Measurements from ENCODE around the gene DCP2. TPM values are rescaled to one million over a fixed set of nuclear protein-coding genes. Genes with fewer than 3 reads are reported as not detected.
A peak's percentile ranks its signal among the peaks of the same experiment; 100 is the strongest.

Gene DCP2
- polyA plus RNA-seq, 6 donors from 2014 or later = 35.4 to 72.0 (median 60.3) TPM

DNA sequence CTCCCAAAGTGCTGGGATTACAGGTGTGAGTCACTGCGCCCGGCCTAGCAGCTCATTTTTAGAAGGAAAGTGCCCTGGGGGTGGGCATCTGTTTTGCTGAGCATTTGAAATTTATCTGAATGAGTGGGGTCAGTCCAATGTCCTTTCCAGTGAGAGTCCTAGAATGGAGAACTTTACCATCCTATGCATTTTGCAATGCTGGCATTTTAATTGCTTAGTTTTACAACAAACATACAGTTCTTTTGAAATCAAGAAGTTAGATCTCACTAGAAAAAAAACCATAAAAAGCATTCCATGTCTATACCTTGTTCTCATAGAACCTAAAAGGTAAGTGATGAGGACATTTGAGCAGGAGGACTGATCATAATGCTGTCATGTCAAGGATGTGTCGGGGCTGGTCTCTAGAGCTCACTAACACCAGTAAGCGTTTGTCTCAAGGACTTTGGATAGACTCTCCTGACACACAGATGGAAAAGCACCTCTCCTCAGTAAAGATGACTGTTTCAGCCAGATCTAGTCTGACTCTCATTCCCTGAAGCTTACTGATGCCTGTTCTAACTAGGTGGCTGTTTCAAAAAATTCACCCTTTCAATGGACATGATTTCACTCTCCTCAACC, 83.9 kb downstream of the DCP2 start:
- DNase-seq (no peak), ATAC-seq (ENCODE audit: low read depth in 2 of 2) (no peak)
- Mint-ChIP-seq H3K36me3 (no peaks in the 10 kb centered on the region), H3K9me3 (no peaks in the 10 kb centered on the region), H3K27me3 (peaks cover 0 to 8% (median 4%) of the 10 kb centered on the region in 3 donors), H3K27ac (peak overlapping the region in 1 of 6 donors; percentile 74), H3K4me3 (no peak overlapping the region), H3K4me1 (peaks cover 0 to 9% (median 7%) of the 10 kb centered on the region in 3 donors)

GRCh38 chr5:113061846-113062780, 85.5 kb downstream of the DCP2 start:
- no peaks in the 10 kb centered on the region for H3K9me3 Mint-ChIP-seq
- peaks cover 0 to 8% (median 4%) of the 10 kb centered on the region in 3 donors for H3K27me3 Mint-ChIP-seq
- no peak overlapping the region for H3K4me3 Mint-ChIP-seq
- DNase-seq (no peak), ATAC-seq (ENCODE audit: low read depth in 2 of 2) (no peak)
- H3K27ac Mint-ChIP-seq = peak overlapping the region in 1 of 6 donors; percentile 36
- H3K4me1 Mint-ChIP-seq = peaks cover 0 to 7% (median 7%) of the 10 kb centered on the region in 3 donors
- H3K36me3 Mint-ChIP-seq = no peaks in the 10 kb centered on the region

DNA sequence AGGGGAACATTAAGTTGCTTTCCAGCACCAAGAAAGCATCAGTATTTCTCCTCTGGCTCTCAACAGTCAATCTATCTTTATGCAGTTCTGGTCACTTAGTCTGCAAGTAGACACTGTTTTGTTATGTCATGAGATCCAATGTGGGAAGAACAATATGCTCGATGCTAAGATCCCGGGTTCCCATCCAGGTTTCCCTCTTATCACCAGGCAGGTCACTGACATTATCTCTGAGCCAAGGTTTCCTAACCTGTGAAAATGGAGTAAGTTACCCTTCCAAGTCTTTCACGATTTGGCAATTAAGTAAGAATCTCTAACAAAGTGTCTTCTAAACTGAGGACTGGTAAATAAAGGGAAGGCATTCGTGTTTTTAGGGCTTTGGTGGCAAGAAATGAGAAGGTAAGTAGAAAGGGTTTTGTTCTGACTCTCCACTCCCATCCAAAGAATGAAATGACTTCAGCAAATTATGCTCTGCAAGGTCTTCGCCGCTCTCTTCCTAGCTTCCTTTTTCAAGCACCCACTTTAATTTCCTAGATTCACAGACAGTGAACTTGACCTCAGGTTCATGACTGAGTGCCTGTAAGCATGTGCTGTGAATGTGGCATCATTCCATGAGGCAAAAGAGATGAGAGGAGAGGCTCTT, 86.4 kb downstream of the DCP2 start:
- H3K4me1 Mint-ChIP-seq = peaks cover 0 to 7% (median 7%) of the 10 kb centered on the region in 3 donors
- H3K4me3 Mint-ChIP-seq = no peak overlapping the region
- DNase-seq = no peak
- H3K36me3 Mint-ChIP-seq = no peaks in the 10 kb centered on the region
- no peaks in the 10 kb centered on the region for H3K9me3 Mint-ChIP-seq
- no peak for ATAC-seq (ENCODE audit: low read depth in 2 of 2)
- H3K27ac Mint-ChIP-seq = peak overlapping the region in 1 of 6 donors; percentile 16
- H3K27me3 Mint-ChIP-seq = peaks cover 0 to 8% (median 4%) of the 10 kb centered on the region in 3 donors

DNA sequence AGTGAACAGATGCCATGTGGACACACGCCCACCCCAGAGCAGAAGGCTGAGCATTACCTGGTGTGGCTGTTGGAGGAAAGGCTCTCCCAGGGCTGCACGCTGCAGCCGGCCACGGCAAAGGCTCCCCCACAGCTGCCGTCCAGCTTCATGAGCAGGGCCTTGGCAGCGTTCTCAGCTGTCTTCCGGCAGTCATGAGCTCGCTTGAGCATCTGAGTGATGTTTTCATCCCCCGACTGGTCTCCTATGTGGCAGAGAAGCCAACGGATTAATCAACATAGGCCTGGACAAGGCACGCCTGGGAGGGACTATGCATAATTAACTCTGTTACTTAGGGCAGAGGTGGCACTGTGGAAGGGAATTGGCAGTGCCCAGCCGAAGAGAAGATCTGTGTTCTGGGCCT, 87.3 kb downstream of the DCP2 start:
- ATAC-seq (ENCODE audit: low read depth in 2 of 2) (no peak), DNase-seq (no peak)
- H3K4me1 Mint-ChIP-seq = peaks cover 0 to 7% (median 7%) of the 10 kb centered on the region in 3 donors
- H3K36me3 Mint-ChIP-seq = no peaks in the 10 kb centered on the region
- no peak overlapping the region for H3K27ac Mint-ChIP-seq
- no peaks in the 10 kb centered on the region for H3K9me3 Mint-ChIP-seq
- H3K27me3 Mint-ChIP-seq = peaks cover 0 to 8% (median 4%) of the 10 kb centered on the region in 3 donors
- no peak overlapping the region for H3K4me3 Mint-ChIP-seq

DNA sequence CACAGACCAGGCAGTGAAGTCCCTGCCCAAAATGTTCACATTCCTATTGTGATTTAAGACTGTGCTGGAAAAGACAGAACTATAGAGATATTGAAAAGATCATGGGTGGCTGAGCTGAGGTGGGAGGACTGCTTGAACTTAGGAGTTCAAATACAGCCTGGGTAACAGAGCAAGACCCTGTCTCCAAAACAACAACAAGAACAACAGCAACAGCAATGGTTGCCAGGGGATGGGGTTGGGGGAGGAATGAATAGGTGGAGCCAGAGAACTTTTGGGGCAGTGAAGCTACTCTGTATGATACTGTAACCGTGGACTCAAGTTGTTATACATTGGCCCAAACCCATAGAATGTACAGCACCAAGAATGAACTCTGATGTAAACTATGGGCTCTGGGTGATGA, 88.2 kb downstream of the DCP2 start:
- Mint-ChIP-seq H3K9me3 (no peaks in the 10 kb centered on the region), H3K4me1 (peaks cover 0 to 7% (median 7%) of the 10 kb centered on the region in 3 donors), H3K4me3 (no peak overlapping the region), H3K27me3 (peaks cover 0 to 4% (median 2%) of the 10 kb centered on the region in 3 donors), H3K36me3 (no peaks in the 10 kb centered on the region), H3K27ac (peak overlapping the region in 1 of 6 donors; percentile 52)
- no peak for DNase-seq
- no peak for ATAC-seq (ENCODE audit: low read depth in 2 of 2)

- no peak overlapping the region for H3K27ac Mint-ChIP-seq
- H3K27me3 Mint-ChIP-seq = peaks cover 0 to 4% (median 0%) of the 10 kb centered on the region in 3 donors
- ATAC-seq (ENCODE audit: low read depth in 2 of 2) (no peak), DNase-seq (no peak)
- H3K9me3 Mint-ChIP-seq = no peaks in the 10 kb centered on the region
- H3K4me3 Mint-ChIP-seq = no peak overlapping the region
- H3K36me3 Mint-ChIP-seq = no peaks in the 10 kb centered on the region
- H3K4me1 Mint-ChIP-seq = peaks cover 0 to 7% (median 7%) of the 10 kb centered on the region in 3 donors
These were observed 89.0 kb downstream of the DCP2 start for GRCh38 chr5:113065626-113066025.

DNA sequence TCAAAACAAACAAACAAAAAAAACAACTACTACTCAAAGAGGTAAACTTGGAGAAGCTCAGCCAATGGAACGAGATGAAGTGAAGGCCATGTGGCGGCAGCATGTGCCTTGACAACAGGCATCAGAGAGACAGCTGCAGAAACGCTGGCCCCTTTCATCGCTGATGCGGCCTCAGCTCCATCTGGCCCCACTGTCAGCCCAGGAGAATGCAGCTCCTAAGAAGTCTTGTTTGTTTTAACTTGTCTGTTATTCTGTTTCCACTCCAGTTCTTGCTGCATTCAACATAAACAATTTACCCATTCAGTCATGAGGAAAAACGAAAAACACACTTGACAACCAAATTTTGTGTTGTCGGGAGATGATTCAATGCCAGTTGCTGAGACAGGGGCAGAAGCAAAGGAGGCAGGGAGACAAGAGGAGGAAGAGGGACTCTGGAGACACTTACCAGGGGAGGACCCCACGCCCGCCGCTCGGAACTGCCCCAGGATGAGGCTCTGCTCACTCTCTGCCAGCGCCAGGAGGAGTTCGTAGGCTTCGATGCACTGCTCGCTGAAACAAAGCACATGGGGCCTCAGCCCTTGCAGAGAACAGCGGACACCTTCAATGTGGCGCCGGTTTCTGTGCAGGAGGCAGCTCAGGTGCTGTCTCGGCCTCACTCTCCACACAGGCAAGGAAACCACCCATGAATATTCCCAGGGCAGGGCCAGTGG, 91.2 kb downstream of the DCP2 start:
- ATAC-seq (ENCODE audit: low read depth in 2 of 2) (no peak), DNase-seq (no peak)
- H3K27ac Mint-ChIP-seq = no peak overlapping the region
- peaks cover 0 to under 1% (median 0%) of the 10 kb centered on the region in 3 donors for H3K4me1 Mint-ChIP-seq
- peaks cover under 1 to 4% (median 4%) of the 10 kb centered on the region in 3 donors for H3K27me3 Mint-ChIP-seq
- no peak overlapping the region for H3K4me3 Mint-ChIP-seq
- no peaks in the 10 kb centered on the region for H3K9me3 Mint-ChIP-seq
- no peaks in the 10 kb centered on the region for H3K36me3 Mint-ChIP-seq

DNA sequence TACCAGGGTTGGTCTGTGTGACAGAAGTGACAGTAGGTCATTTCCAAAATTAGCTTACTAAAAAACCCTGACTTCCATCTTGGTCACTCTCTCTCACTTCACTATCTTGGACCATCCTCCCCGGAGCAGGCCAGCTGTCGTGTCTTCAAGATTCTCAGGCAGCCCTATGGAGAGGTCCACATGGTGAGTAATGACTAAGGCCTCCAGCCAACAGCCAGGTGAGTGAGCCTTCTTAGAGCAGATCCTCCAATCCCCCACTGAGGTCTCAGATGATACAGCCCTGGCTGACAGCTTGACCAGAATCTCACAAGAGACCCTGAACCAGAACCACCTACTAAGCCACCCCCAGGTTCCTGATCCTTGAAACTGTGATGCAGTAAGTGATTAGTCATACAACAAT, 92.0 kb downstream of the DCP2 start:
- peaks cover 4 to 12% (median 8%) of the 10 kb centered on the region in 3 donors for H3K27me3 Mint-ChIP-seq
- no peak overlapping the region for H3K27ac Mint-ChIP-seq
- no peaks in the 10 kb centered on the region for H3K36me3 Mint-ChIP-seq
- no peak for ATAC-seq (ENCODE audit: low read depth in 2 of 2)
- no peak for DNase-seq
- H3K9me3 Mint-ChIP-seq = no peaks in the 10 kb centered on the region
- no peaks in the 10 kb centered on the region for H3K4me1 Mint-ChIP-seq
- H3K4me3 Mint-ChIP-seq = no peak overlapping the region

Other genes starting within 250 kb of the DCP2 start
- gene APC, start 238.9 kb upstream of the DCP2 start, polyA plus RNA-seq (ENCODE audit: low read depth in 6 of 6) = 10 to 100 TPM; 18.3 to 47.4 (median 23.9) TPM
- 100 to 1,000 TPM; 104 to 153 (median 121) TPM for gene SRP19, start 115.5 kb upstream of the DCP2 start, polyA plus RNA-seq (ENCODE audit: low read depth in 6 of 6)
- gene REEP5, start 54.6 kb upstream of the DCP2 start, polyA plus RNA-seq (ENCODE audit: low read depth in 6 of 6) = 100 to 1,000 TPM in 3 of 6 donors, 10 to 100 TPM in 3; 92.3 to 138 (median 101) TPM

All from naive B cell (primary cell).